Ovary (tissue), 9 donors: ENCODE results near the gene MAFG. TPM values are rescaled to one million over a fixed set of nuclear protein-coding genes. Genes with fewer than 3 reads are reported as not detected.

Experiments used
- DNase-seq, 5 donors: peaks; one replicate each; pipeline ENCODE4 v3.0.0-alpha.2; 2019 to 2020
- H3K27ac ChIP-seq, 2 donors: fragments of 200-600 bp; one replicate each; pipeline versions ENCODE4 v1.5.1 to v1.8.0; 2019 to 2022
- H3K27me3 ChIP-seq: fragments of 200-600 bp; one replicate; pipeline ENCODE4 v1.8.0; 2022
- H3K36me3 ChIP-seq: fragments of 200-600 bp; sonication (generic); one replicate; pipeline ENCODE4 v1.5.1; 2019
- H3K4me1 ChIP-seq: one replicate; pipeline ENCODE4 v1.8.1; 2013; ENCODE audit warnings: mild to moderate bottlenecking, moderate library complexity; ENCODE audit not compliant: insufficient read depth
- H3K4me3 ChIP-seq: fragments of 200-600 bp; sonication (generic); one replicate; pipeline ENCODE4 v1.5.1; 2017
- H3K9me3 ChIP-seq, 2 donors: fragments of 200-600 bp in 1 of 2; sonication (generic) in 1 of 2; one replicate each; pipeline versions ENCODE4 v1.5.1 to v1.8.1; 2013 to 2019; ENCODE audit warnings: mild to moderate bottlenecking in 1 of 2, moderate library complexity in 1 of 2
- CTCF ChIP-seq, 3 donors: fragments of 450-650 bp in 2 of 3; fragments of 200-600 bp in 1 of 3; IDR thresholded peaks; one replicate each; pipeline versions ENCODE4 v1.5.1 to v1.8.0; 2016 to 2022; ENCODE audit warnings: antibody characterized with exemption in 3 of 3, mild to moderate bottlenecking in 1 of 3
- EP300 ChIP-seq: sonication (generic); formaldehyde crosslinking; IDR thresholded peaks from one replicate; pipeline ENCODE4 v1.6.1; 2017; ENCODE audit warnings: antibody characterized with exemption
- POLR2A ChIP-seq: fragments of 450-650 bp; IDR thresholded peaks from one replicate; pipeline ENCODE4 v1.6.1; 2017; ENCODE audit warnings: antibody characterized with exemption, mild to moderate bottlenecking, moderate library complexity
- WGBS, 3 donors: extraction: QIAGEN DNeasy Blood & Tissue Kit in 1 of 3; methylation state at CpG; one replicate each; pipeline versions ENCODE4 v1.1.5 to v1.1.7; 2013 to 2017; 5-methylcytosine and 5-hydroxymethylcytosine counted together
- intact Hi-C, 4 donors: fragments of 100-400 bp; cut with DNase I; formaldehyde crosslinking; loops; one replicate each; pipeline versions ENCODE4 v1.11.0 to v1.15.1; 2022 to 2023
- polyA plus RNA-seq, 2 donors: library from polyadenylated mRNA; stranded (reverse); fragments of 200-250 nt in 1 of 2; fragments of 350-450 nt in 1 of 2; fragmentation: Illumina TruSeq in 1 of 2; extraction: RNeasy Lipid Tissue Mini Kit (QIAGEN cat#74804) in 1 of 2; gene quantifications; one replicate each; pipeline ENCODE4 v1.2.3, GENCODE V29; 2013 to 2014
- total RNA-seq, 7 donors: library from RNA; depleted of rRNA in 2 of 7; stranded (reverse); fragments of >200 nt in 2 of 7; fragmentation: NEBNext Ultra II Directional in 3 of 7; extraction: Animal tissue kit (Norgen Biotek cat#: 25700) in 3 of 7; gene quantifications; one replicate each; pipeline versions ENCODE4 v1.1.0 to v1.2.4, GENCODE V29; 2016 to 2023
- donor health status: DM: no; HTN: no; CAD: no; lungs with moderate emphysema.
- donor health status: DM: no; HTN: no; CAD: no.
- donor health status: Bipolar disorder and iron deficiency.
- donor health status: DM: yes; HTN: yes; CAD: no.
- donor health status: DM: no; HTN: no; CAD: no.
- donor health status: DM: yes; HTN: yes; CAD: no.

Gene MAFG
- total and polyA plus RNA-seq, 9 donors: 9.5 to 21.1 (median 13.9) TPM

- no peaks in the 10 kb centered on the region for H3K27me3 ChIP-seq
- no peak overlapping the region for H3K27ac ChIP-seq
- DNase-seq: no peak
- intact Hi-C loops: no loop called here
- H3K9me3 ChIP-seq: no peaks in the 10 kb centered on the region
- H3K4me3 ChIP-seq: no peak overlapping the region
- WGBS, 3 donors: 76 to 83% (median 81%) methylated on average over 11 of the region's 11 CpGs
- H3K4me1 ChIP-seq: peaks cover 10% of the 10 kb centered on the region
- no peaks in the 10 kb centered on the region for H3K36me3 ChIP-seq
- no peak for TF ChIP-seq CTCF (IDR thresholded peaks at IDR 0.05)
- no peak for TF ChIP-seq EP300
- no peak for TF ChIP-seq POLR2A
Observed at GRCh38 chr17:81895400-81895799, 32.1 kb downstream of the MAFG start.

GRCh38 chr17:81891303-81891552 is 36.3 kb downstream of the MAFG start:
- peak overlapping the region; percentile 33 to 76 for H3K27ac ChIP-seq
- 0 to 2% (median 1%) methylated on average over 1 to 40 of the region's 40 CpGs for WGBS, 3 donors
- H3K4me1 ChIP-seq: peaks cover 11% of the 10 kb centered on the region
- peak overlapping the region; percentile 99 for H3K4me3 ChIP-seq
- H3K27me3 ChIP-seq: no peaks in the 10 kb centered on the region
- no peaks in the 10 kb centered on the region for H3K36me3 ChIP-seq
- DNase-seq: no peak
- no peaks in the 10 kb centered on the region for H3K9me3 ChIP-seq
- no peak for TF ChIP-seq CTCF (IDR thresholded peaks at IDR 0.05)
- no peak for TF ChIP-seq EP300
- TF ChIP-seq POLR2A: no peak
- intact Hi-C loops: no loop called here

- intact Hi-C loops: no loop called here
- TF ChIP-seq POLR2A (no peak), CTCF (IDR thresholded peaks at IDR 0.05) (no peak), EP300 (no peak)
- no peaks in the 10 kb centered on the region for H3K9me3 ChIP-seq
- no peaks in the 10 kb centered on the region for H3K36me3 ChIP-seq
- DNase-seq: peak in 1 of 5 donors; percentile 47
- peak overlapping the region; percentile 33 to 76 for H3K27ac ChIP-seq
- H3K27me3 ChIP-seq: no peaks in the 10 kb centered on the region
- H3K4me3 ChIP-seq: peak overlapping the region; percentile 99
- WGBS, 3 donors: 5 to 8% (median 8%) methylated on average over 45 to 69 of the region's 69 CpGs
- H3K4me1 ChIP-seq: peaks cover 11% of the 10 kb centered on the region
Observed at GRCh38 chr17:81890447-81891302, 36.9 kb downstream of the MAFG start.

GRCh38 chr17:81889602-81890001 is 37.9 kb downstream of the MAFG start:
- intact Hi-C loops: no loop called here
- 77 to 83% (median 82%) methylated on average over 9 of the region's 9 CpGs for WGBS, 3 donors

More at GRCh38 chr17:81889602-81890001, 37.9 kb downstream of the MAFG start:
- Histone ChIP-seq H3K27ac (no peak overlapping the region), H3K27me3 (no peaks in the 10 kb centered on the region), H3K4me3 (no peak overlapping the region), H3K36me3 (no peaks in the 10 kb centered on the region), H3K9me3 (no peaks in the 10 kb centered on the region), H3K4me1 (peaks cover 11% of the 10 kb centered on the region)
- TF ChIP-seq CTCF (IDR thresholded peaks at IDR 0.05) (no peak), POLR2A (no peak), EP300 (no peak)
- DNase-seq: no peak
